Adrenal gland (tissue), 12 donors: ENCODE results near the gene CERK. TPM values are rescaled to one million over a fixed set of nuclear protein-coding genes. Genes with fewer than 3 reads are reported as not detected.

Experiments
- DNase-seq, 7 donors: peaks; one replicate each; pipeline ENCODE4 v3.0.0-alpha.2; 2019 to 2020
- H3K27ac ChIP-seq, 5 donors: fragments of 200-600 bp; sonication (generic) in 4 of 5; 1 replicate in 3 of 5; 2 replicates in 2 of 5; pipeline versions ENCODE4 v1.5.1 to v1.8.0; 2016 to 2020; ENCODE audit warnings: mild to moderate bottlenecking in 1 of 5
- H3K27me3 ChIP-seq: fragments of 200-600 bp; 2 replicates; pipeline ENCODE4 v1.8.0; 2021
- H3K36me3 ChIP-seq, 2 donors: fragments of 200-600 bp; replicated peaks in 1 of 2; 1 replicate in 1 of 2; 2 replicates in 1 of 2; pipeline versions ENCODE4 v1.5.1 to v1.8.0; 2018 to 2022
- H3K4me1 ChIP-seq, 2 donors: fragments of 200-600 bp; replicated peaks in 1 of 2; 1 replicate in 1 of 2; 2 replicates in 1 of 2; pipeline versions ENCODE4 v1.5.1 to v1.8.0; 2018 to 2021
- H3K4me3 ChIP-seq, 4 donors: fragments of 200-600 bp; sonication (generic) in 3 of 4; one replicate each; pipeline ENCODE4 v1.5.1; 2016 to 2018
- H3K9me3 ChIP-seq, 3 donors: fragments of 200-600 bp; sonication (generic) in 1 of 3; replicated peaks in 1 of 3; 1 replicate in 2 of 3; 2 replicates in 1 of 3; pipeline versions ENCODE4 v1.5.1 to v1.8.0; 2016 to 2021
- CTCF ChIP-seq, 6 experiments: fragments of 450-650 bp in 4 of 6; fragments of 200-600 bp in 2 of 6; sonication (generic) in 1 of 6; IDR thresholded peaks; 1 replicate in 5 of 6; 2 replicates in 1 of 6; pipeline versions ENCODE4 v1.5.1 to v1.8.0; 2016 to 2021; ENCODE audit warnings: antibody characterized with exemption in 6 of 6, mild to moderate bottlenecking in 2 of 6, moderate library complexity in 1 of 6
- POLR2A ChIP-seq, 2 donors: fragments of 450-650 bp; IDR thresholded peaks; one replicate each; pipeline ENCODE4 v1.6.1; 2017; ENCODE audit warnings: antibody characterized with exemption in 2 of 2, mild to moderate bottlenecking in 2 of 2, moderate library complexity in 1 of 2
- WGBS, 4 donors: extraction: QIAGEN DNeasy Blood & Tissue Kit in 2 of 4; methylation state at CpG; one replicate each; pipeline versions ENCODE4 v1.1.5 to v1.1.7; 2013 to 2017; 5-methylcytosine and 5-hydroxymethylcytosine counted together
- intact Hi-C, 2 donors: fragments of 100-400 bp; cut with DNase I; formaldehyde crosslinking; loops; one replicate each; pipeline versions ENCODE4 v1.14.1 to v1.15.0; 2022 to 2023
- polyA plus RNA-seq, 3 donors: library from polyadenylated mRNA; stranded (reverse); fragments of 200-250 nt in 2 of 3; fragments of 350-450 nt in 1 of 3; fragmentation: Illumina TruSeq in 1 of 3; extraction: RNeasy Lipid Tissue Mini Kit (QIAGEN cat#74804) in 1 of 3; gene quantifications; one replicate each; pipeline ENCODE4 v1.2.3, GENCODE V29; 2013 to 2014
- total RNA-seq, 9 donors: library from RNA; depleted of rRNA in 4 of 9; stranded (reverse); fragments of >200 nt in 4 of 9; fragments of 120-200 nt in 1 of 9; fragmentation: NEBNext Ultra II Directional in 1 of 9; extraction: Animal tissue kit (Norgen Biotek cat#: 25700) in 1 of 9; gene quantifications; one replicate each; pipeline versions ENCODE4 v1.1.0 to v1.2.4, GENCODE V29; 2013 to 2023
- donor health status: healthy with polysubstance abuse.
- donor health status: Bipolar disorder and iron deficiency.
- donor health status: DM: yes; HTN: yes; CAD: no.
- donor health status: DM: no; HTN: no; CAD: no.
- donor health status: DM: no; HTN: no; CAD: no.
- donor health status: DM: yes; HTN: yes; CAD: no.

The CERK gene
- total and polyA plus RNA-seq, 12 donors = 18.6 to 92.1 (median 41.5) TPM

- intact Hi-C loops = loop anchor here in 1 of 2 donors (10.0 kb wide), 1 partner anchor 157 kb away; no protein-coding TSS in a partner anchor
- peaks cover 0 to 5% of the 10 kb centered on the region in 2 donors for H3K36me3 ChIP-seq
- DNase-seq = no peak
- H3K9me3 ChIP-seq = no peaks in the 10 kb centered on the region
- TF ChIP-seq POLR2A (IDR thresholded peaks at IDR 0.05) = no peak
- TF ChIP-seq CTCF (IDR thresholded peaks at IDR 0.05) = no peak
- peak overlapping the region in 3 of 5 donors; percentile 15 to 51 (median 34) for H3K27ac ChIP-seq
- no peaks in the 10 kb centered on the region for H3K27me3 ChIP-seq
- WGBS, 4 donors = 81 to 91% (median 88%) methylated on average over 14 of the region's 14 CpGs
- no peak overlapping the region for H3K4me3 ChIP-seq
- H3K4me1 ChIP-seq = peaks cover 37 to 78% of the 10 kb centered on the region in 2 donors
Measured at GRCh38 chr22:46732041-46732379, 6.0 kb downstream of the CERK start.

- H3K27ac ChIP-seq = peak overlapping the region in 3 of 5 donors; percentile 15 to 51 (median 34)
- no peak overlapping the region for H3K4me3 ChIP-seq
- H3K36me3 ChIP-seq = peaks cover 0 to 5% of the 10 kb centered on the region in 2 donors
- intact Hi-C loops = loop anchor here in 1 of 2 donors (10.0 kb wide), 1 partner anchor 157 kb away; no protein-coding TSS in a partner anchor
- peak in 5 of 7 donors; percentile 69 to 81 (median 75) for DNase-seq
- no peaks in the 10 kb centered on the region for H3K9me3 ChIP-seq
- TF ChIP-seq POLR2A (IDR thresholded peaks at IDR 0.05) (no peak), CTCF (IDR thresholded peaks at IDR 0.05) (no peak)
- no peaks in the 10 kb centered on the region for H3K27me3 ChIP-seq
- 46 to 62% (median 55%) methylated on average over 16 to 22 of the region's 22 CpGs for whole genome bisulfite sequencing, 4 donors
- H3K4me1 ChIP-seq = peaks cover 32 to 73% of the 10 kb centered on the region in 2 donors
Measured at GRCh38 chr22:46731246-46732040, 6.6 kb downstream of the CERK start.

- no peak for TF ChIP-seq CTCF (IDR thresholded peaks at IDR 0.05)
- peaks cover 0 to 5% of the 10 kb centered on the region in 2 donors for H3K36me3 ChIP-seq
- no peaks in the 10 kb centered on the region for H3K27me3 ChIP-seq
- 65 to 72% (median 68%) methylated on average over 5 to 9 of the region's 9 CpGs for WGBS, 4 donors
- H3K4me3 ChIP-seq = no peak overlapping the region
- H3K4me1 ChIP-seq = peaks cover 25 to 65% of the 10 kb centered on the region in 2 donors
- H3K9me3 ChIP-seq = no peaks in the 10 kb centered on the region
- H3K27ac ChIP-seq = peak overlapping the region in 2 of 5 donors; percentile 15 to 51
- intact Hi-C loops = loop anchor here in 1 of 2 donors (10.0 kb wide), 1 partner anchor 156 kb away; no protein-coding TSS in a partner anchor
- DNase-seq = no peak
Measured at GRCh38 chr22:46730568-46731245, 7.3 kb downstream of the CERK start.

GRCh38 chr22:46728470-46728869 lies 9.6 kb downstream of the CERK start:
- 51 to 77% (median 68%) methylated on average over 7 to 11 of the region's 11 CpGs for WGBS, 4 donors
- H3K27me3 ChIP-seq = no peaks in the 10 kb centered on the region
- intact Hi-C loops = no loop called here
- peak overlapping the region in 2 of 5 donors; percentile 15 to 40 for H3K27ac ChIP-seq
- H3K9me3 ChIP-seq = no peaks in the 10 kb centered on the region
- H3K36me3 ChIP-seq = peaks cover 0 to 5% of the 10 kb centered on the region in 2 donors
- peaks cover 10 to 43% of the 10 kb centered on the region in 2 donors for H3K4me1 ChIP-seq
- TF ChIP-seq POLR2A (IDR thresholded peaks at IDR 0.05) (no peak), CTCF (IDR thresholded peaks at IDR 0.05) (no peak)
- peak in 2 of 7 donors; percentile 30 to 87 for DNase-seq
- no peak overlapping the region for H3K4me3 ChIP-seq
